GM23338 (cell line): Measurements from ENCODE around the gene STAT3.

Source experiments
- EZH2 ChIP-seq: fragments of 200-600 bp; sonication (generic); IDR thresholded peaks from one replicate; pipeline ENCODE4 v1.8.0; 2017; ENCODE audit warnings: antibody characterized with exemption, mild to moderate bottlenecking, low read depth; ENCODE audit not compliant: unreplicated experiment
- EZH2phosphoT487 ChIP-seq: fragments of 200-600 bp; sonication (generic); IDR thresholded peaks from one replicate; pipeline ENCODE4 v1.8.1; 2018; ENCODE audit warnings: antibody characterized with exemption; ENCODE audit not compliant: unreplicated experiment
- POLR2AphosphoS5 ChIP-seq: IDR thresholded peaks from 2 replicates; pipeline ENCODE4 v1.6.1; 2016; ENCODE audit warnings: antibody characterized with exemption, low read depth
- ZNF114 ChIP-seq: fragments of 250-450 bp; sonication (Bioruptor Pico); IDR thresholded peaks from 2 replicates; pipeline ENCODE4 v1.5.0; 2020; ENCODE audit warnings: mild to moderate bottlenecking, moderate library complexity
- ZNF331 ChIP-seq: fragments of 250-450 bp; sonication (Bioruptor Pico); IDR thresholded peaks from 2 replicates; pipeline ENCODE4 v1.5.0; 2020; ENCODE audit warnings: low read depth, mild to moderate bottlenecking, moderate library complexity
- TF ChIP-seq, protein P1 (sequence below), 2 experiments: fragments of 200-600 bp in 1 of 2; sonication (generic) in 1 of 2; conservative IDR thresholded peaks; 2 replicates each; pipeline versions ENCODE4 v1.5.1 to v1.6.1; 2016 to 2017; ENCODE audit warnings: antibody characterized with exemption in 2 of 2, low read depth in 2 of 2, mild to moderate bottlenecking in 2 of 2, moderate library complexity in 1 of 2
- TF ChIP-seq, protein P2 (sequence below): IDR thresholded peaks from 2 replicates; pipeline ENCODE4 v1.6.1; 2016; ENCODE audit warnings: antibody characterized with exemption

DNA sequence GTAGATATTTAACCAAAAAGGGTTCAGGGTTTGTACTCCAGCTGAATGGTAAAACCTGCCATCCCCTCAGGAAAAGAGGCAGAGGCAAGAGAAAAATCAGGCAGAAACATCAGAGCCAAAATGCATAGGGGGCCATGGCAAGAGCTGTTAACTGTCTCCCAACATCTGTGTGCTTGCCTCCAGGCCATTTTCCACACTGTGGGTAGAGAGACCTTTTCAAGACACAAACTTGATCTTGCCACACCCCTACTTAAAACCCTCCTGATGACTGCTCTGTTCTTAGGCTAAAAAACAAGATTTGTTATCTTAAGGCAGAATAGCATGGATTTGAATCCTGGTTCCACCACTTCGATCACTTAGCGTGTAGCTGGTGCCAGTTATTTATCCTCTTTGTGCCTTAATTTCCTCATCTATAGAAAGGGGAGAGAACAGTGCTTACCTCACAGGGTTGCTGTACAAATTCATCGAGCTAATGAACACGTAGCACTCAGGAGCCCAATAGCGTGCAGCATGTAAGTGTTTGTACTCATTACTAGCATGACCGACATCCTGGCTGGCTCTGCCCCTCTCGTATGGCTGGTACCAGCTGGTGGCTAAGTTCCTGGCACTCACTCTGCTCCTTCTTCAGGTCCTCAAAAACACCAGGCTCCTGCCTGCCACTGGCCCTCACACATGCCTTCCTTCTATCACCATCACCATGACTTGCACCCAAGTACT is 25.8 kb downstream of the STAT3 start:
- TF ChIP-seq, protein P1, sequence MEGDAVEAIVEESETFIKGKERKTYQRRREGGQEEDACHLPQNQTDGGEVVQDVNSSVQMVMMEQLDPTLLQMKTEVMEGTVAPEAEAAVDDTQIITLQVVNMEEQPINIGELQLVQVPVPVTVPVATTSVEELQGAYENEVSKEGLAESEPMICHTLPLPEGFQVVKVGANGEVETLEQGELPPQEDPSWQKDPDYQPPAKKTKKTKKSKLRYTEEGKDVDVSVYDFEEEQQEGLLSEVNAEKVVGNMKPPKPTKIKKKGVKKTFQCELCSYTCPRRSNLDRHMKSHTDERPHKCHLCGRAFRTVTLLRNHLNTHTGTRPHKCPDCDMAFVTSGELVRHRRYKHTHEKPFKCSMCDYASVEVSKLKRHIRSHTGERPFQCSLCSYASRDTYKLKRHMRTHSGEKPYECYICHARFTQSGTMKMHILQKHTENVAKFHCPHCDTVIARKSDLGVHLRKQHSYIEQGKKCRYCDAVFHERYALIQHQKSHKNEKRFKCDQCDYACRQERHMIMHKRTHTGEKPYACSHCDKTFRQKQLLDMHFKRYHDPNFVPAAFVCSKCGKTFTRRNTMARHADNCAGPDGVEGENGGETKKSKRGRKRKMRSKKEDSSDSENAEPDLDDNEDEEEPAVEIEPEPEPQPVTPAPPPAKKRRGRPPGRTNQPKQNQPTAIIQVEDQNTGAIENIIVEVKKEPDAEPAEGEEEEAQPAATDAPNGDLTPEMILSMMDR (conservative IDR thresholded peaks at IDR 0.05; ENCODE audit: low read depth in 2 of 2) = no peak
- TF ChIP-seq POLR2AphosphoS5 (no peak), EZH2phosphoT487 (no peak), EZH2 (no peak), ZNF331 (CRISPR knock-in tag) (no peak), ZNF114 (CRISPR knock-in tag) (no peak)
- TF ChIP-seq, protein P2, sequence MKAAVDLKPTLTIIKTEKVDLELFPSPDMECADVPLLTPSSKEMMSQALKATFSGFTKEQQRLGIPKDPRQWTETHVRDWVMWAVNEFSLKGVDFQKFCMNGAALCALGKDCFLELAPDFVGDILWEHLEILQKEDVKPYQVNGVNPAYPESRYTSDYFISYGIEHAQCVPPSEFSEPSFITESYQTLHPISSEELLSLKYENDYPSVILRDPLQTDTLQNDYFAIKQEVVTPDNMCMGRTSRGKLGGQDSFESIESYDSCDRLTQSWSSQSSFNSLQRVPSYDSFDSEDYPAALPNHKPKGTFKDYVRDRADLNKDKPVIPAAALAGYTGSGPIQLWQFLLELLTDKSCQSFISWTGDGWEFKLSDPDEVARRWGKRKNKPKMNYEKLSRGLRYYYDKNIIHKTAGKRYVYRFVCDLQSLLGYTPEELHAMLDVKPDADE = no peak
